Measurements from ENCODE around the gene CARNS1. TPM values are rescaled to one million over a fixed set of nuclear protein-coding genes. Genes with fewer than 3 reads are reported as not detected.

The CARNS1 gene
- total and polyA plus RNA-seq, 9 of the 15 experiments (the other 6 are each of a cell fraction or from before 2014, with no cell fraction given) = 0.01 to 0.18 (median 0.06) TPM; not detected in 3

DNA sequence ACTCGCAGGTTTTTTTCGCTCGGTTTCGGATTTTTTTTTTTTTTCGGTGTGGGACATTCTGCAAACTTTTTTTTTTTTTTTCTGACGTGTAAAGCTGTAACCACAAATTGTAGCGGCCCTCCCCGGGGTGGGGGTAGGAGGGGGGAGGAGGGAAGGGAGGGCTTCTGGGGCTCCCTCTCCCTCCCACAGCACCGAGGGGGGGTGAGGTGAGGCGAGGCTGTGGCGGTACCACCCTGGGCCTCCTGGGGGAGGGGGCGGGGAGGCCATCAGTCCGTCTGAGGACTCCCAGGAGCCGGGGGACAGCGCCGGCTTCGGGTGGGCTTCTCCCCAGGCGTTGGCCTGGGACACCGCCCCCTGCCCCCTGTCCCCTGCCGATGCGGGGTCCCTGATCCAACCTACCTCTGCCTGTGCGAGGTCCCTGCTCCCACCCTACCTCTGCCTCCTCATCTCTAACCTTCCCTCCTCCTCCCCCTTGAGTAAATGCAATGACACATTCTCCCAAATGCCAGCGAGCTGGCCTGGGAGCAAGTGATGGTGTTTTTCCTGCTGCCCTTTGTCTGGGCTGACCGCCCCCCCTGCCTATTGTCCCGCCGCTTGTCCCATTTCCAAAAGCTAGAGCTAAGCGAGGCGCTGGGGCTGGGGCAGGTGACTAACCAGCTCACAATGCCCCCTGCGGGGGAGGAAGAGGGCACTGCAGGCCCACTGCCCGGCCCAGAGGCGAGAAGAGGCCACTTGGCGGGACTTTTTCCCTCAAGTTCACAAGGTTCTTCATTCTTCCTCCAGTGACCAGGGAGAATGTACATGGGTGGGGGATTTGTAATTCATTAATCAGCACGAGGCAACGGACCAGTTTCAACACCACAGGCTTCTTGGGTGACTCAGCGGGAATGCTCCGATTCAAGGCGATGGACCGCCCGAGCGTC lies 41.6 kb upstream of the CARNS1 start (continued):
- TF ChIP-seq, protein P1, sequence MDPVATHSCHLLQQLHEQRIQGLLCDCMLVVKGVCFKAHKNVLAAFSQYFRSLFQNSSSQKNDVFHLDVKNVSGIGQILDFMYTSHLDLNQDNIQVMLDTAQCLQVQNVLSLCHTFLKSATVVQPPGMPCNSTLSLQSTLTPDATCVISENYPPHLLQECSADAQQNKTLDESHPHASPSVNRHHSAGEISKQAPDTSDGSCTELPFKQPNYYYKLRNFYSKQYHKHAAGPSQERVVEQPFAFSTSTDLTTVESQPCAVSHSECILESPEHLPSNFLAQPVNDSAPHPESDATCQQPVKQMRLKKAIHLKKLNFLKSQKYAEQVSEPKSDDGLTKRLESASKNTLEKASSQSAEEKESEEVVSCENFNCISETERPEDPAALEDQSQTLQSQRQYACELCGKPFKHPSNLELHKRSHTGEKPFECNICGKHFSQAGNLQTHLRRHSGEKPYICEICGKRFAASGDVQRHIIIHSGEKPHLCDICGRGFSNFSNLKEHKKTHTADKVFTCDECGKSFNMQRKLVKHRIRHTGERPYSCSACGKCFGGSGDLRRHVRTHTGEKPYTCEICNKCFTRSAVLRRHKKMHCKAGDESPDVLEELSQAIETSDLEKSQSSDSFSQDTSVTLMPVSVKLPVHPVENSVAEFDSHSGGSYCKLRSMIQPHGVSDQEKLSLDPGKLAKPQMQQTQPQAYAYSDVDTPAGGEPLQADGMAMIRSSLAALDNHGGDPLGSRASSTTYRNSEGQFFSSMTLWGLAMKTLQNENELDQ (CRISPR knock-in tag; IDR thresholded peaks at IDR 0.05; ENCODE audit: borderline replicate concordance) = no peak
- TF ChIP-seq, protein P2, sequence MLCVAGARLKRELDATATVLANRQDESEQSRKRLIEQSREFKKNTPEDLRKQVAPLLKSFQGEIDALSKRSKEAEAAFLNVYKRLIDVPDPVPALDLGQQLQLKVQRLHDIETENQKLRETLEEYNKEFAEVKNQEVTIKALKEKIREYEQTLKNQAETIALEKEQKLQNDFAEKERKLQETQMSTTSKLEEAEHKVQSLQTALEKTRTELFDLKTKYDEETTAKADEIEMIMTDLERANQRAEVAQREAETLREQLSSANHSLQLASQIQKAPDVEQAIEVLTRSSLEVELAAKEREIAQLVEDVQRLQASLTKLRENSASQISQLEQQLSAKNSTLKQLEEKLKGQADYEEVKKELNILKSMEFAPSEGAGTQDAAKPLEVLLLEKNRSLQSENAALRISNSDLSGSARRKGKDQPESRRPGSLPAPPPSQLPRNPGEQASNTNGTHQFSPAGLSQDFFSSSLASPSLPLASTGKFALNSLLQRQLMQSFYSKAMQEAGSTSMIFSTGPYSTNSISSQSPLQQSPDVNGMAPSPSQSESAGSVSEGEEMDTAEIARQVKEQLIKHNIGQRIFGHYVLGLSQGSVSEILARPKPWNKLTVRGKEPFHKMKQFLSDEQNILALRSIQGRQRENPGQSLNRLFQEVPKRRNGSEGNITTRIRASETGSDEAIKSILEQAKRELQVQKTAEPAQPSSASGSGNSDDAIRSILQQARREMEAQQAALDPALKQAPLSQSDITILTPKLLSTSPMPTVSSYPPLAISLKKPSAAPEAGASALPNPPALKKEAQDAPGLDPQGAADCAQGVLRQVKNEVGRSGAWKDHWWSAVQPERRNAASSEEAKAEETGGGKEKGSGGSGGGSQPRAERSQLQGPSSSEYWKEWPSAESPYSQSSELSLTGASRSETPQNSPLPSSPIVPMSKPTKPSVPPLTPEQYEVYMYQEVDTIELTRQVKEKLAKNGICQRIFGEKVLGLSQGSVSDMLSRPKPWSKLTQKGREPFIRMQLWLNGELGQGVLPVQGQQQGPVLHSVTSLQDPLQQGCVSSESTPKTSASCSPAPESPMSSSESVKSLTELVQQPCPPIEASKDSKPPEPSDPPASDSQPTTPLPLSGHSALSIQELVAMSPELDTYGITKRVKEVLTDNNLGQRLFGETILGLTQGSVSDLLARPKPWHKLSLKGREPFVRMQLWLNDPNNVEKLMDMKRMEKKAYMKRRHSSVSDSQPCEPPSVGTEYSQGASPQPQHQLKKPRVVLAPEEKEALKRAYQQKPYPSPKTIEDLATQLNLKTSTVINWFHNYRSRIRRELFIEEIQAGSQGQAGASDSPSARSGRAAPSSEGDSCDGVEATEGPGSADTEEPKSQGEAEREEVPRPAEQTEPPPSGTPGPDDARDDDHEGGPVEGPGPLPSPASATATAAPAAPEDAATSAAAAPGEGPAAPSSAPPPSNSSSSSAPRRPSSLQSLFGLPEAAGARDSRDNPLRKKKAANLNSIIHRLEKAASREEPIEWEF (CRISPR knock-in tag; IDR thresholded peaks at IDR 0.05) = no peak
- no peak for TF ChIP-seq HMG20B (CRISPR knock-in tag; IDR thresholded peaks at IDR 0.05)
- peak; percentile 78; the same call in 1 of the 2 replicates for TF ChIP-seq BACH1 (tag; IDR thresholded peaks at IDR 0.05)
- TF ChIP-seq, protein P3, sequence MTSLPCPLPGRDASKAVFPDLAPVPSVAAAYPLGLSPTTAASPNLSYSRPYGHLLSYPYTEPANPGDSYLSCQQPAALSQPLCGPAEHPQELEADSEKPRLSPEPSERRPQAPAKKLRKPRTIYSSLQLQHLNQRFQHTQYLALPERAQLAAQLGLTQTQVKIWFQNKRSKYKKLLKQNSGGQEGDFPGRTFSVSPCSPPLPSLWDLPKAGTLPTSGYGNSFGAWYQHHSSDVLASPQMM (CRISPR knock-in tag; IDR thresholded peaks at IDR 0.05) = no peak
- TF ChIP-seq, protein P4, sequence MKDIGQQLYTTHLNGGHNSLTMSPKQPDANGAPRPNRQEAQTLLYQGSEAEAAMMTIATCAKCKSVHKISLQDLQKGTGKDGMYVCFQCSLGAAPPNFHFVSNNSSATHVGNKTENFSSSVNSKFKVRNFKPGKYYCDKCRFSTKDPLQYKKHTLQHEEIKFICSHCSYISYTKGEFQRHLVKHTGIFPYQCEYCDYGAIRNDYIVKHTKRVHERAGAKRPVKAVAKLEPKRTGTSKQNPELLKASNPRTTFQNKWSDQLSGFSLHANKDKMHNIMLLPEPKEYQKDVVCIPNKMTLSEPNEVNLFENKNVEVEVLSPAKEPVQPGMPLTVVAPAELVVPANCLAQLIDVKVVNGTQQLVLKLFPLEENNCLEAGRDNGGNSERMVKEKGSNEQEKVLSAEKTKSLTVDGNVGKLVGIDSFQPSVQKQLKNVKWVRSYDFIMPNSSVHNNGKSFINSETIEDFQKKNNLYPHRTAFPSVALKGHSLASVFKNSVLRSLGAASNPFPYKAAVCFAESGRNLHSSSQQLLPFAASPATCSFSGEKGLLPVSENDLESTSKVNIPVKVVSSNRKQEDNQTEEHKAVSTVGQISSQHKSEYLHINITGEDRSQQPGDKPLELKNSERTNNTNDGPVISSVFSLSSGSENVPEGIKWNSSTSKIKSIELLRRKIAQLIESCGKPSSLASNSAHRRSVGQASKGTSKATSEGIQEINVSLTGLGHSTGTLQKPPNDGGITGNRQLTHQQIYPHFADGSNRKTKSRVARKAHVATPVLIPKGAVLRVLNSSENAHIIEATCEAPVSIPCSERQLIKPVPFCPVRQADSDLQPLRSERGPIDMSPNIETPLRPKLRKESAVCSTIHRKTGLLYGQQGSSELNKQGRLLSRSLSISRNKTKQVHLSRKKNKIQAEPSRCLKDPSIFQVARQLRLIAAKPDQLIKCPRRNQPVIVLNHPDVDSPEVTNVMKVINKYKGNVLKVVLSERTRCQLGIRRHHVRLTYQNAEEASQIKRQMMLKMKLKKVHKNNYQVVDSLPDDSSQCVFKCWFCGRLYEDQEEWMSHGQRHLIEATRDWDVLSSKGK (CRISPR knock-in tag; IDR thresholded peaks at IDR 0.05) = no peak
- TF ChIP-seq CBX1 (IDR thresholded peaks at IDR 0.05; ENCODE audit: low read depth) = no peak
- TF ChIP-seq, protein P5, sequence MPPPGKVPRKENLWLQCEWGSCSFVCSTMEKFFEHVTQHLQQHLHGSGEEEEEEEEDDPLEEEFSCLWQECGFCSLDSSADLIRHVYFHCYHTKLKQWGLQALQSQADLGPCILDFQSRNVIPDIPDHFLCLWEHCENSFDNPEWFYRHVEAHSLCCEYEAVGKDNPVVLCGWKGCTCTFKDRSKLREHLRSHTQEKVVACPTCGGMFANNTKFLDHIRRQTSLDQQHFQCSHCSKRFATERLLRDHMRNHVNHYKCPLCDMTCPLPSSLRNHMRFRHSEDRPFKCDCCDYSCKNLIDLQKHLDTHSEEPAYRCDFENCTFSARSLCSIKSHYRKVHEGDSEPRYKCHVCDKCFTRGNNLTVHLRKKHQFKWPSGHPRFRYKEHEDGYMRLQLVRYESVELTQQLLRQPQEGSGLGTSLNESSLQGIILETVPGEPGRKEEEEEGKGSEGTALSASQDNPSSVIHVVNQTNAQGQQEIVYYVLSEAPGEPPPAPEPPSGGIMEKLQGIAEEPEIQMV (tag; conservative IDR thresholded peaks at IDR 0.05; ENCODE audit: low read depth) = no peak
- no peak for TF ChIP-seq SIN3B (IDR thresholded peaks at IDR 0.05; ENCODE audit: low read depth)
- 0 out of 2 replicates have a peak, but pooled peaks have one; percentile 42 for TF ChIP-seq HNRNPL (IDR thresholded peaks at IDR 0.05; ENCODE audit: low read depth, low read length)
- TF ChIP-seq, protein P6, sequence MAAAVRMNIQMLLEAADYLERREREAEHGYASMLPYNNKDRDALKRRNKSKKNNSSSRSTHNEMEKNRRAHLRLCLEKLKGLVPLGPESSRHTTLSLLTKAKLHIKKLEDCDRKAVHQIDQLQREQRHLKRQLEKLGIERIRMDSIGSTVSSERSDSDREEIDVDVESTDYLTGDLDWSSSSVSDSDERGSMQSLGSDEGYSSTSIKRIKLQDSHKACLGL (CRISPR knock-in tag; IDR thresholded peaks at IDR 0.05; ENCODE audit: borderline replicate concordance, poor library complexity, severe bottlenecking) = no peak

All from K562 (cell line).